ENCODE measurements around the gene PARD3B. TPM values are rescaled to one million over a fixed set of nuclear protein-coding genes. Genes with fewer than 3 reads are reported as not detected.

Gene PARD3B
- total and polyA plus RNA-seq, 2 experiments from 2014 or later, result 3.5 to 4.4 TPM

GRCh38 chr2:204896146-204896545 lies 350.9 kb downstream of the PARD3B start:
- Mint-ChIP-seq H3K4me3 (no peak overlapping the region), H3K27me3 (ENCODE audit: insufficient read depth, low read depth, poor library complexity) (peaks cover 2% of the 10 kb centered on the region), H3K9me3 (peaks cover 9% of the 10 kb centered on the region; the same call in 2 of the 3 replicates), H3K4me1 (no peaks in the 10 kb centered on the region), H3K27ac (no peak overlapping the region), H3K36me3 (ENCODE audit: low read depth) (peaks cover 2% of the 10 kb centered on the region; the same call in 1 of the 3 replicates)
- DNase-seq (ENCODE audit: low spot score) (no peak), ATAC-seq (no peak)
- no peaks in the 10 kb centered on the region for H3K27me3 ChIP-seq (ENCODE audit: insufficient read depth)
- H3K4me1 ChIP-seq (ENCODE audit: insufficient read depth), result no peaks in the 10 kb centered on the region
- no peak overlapping the region for H3K4me3 ChIP-seq
- H4K20me1 ChIP-seq (replicated peaks; ENCODE audit: insufficient read depth), result no peaks in the 10 kb centered on the region
- no peaks in the 10 kb centered on the region for H3F3A ChIP-seq (replicated peaks; ENCODE audit: low read depth)
- no peak overlapping the region for H3K4me2 ChIP-seq
- no peak overlapping the region for H2AFZ ChIP-seq
- H3K79me2 ChIP-seq (replicated peaks; ENCODE audit: insufficient read depth), result no peaks in the 10 kb centered on the region
- no peaks in the 10 kb centered on the region for H3K36me3 ChIP-seq (ENCODE audit: insufficient read depth)
- TF ChIP-seq ETS1 (IDR thresholded peaks at IDR 0.05) (no peak), EZH2phosphoT487 (IDR thresholded peaks at IDR 0.05; ENCODE audit: unreplicated experiment) (no peak), ZNF331 (CRISPR knock-in tag; IDR thresholded peaks at IDR 0.05; ENCODE audit: low read depth) (no peak), NANOG (IDR thresholded peaks at IDR 0.05; ENCODE audit: borderline replicate concordance) (no peak)
- no peak overlapping the region for H3K27ac ChIP-seq (ENCODE audit: low read depth)
- H3K9me2 ChIP-seq (ENCODE audit: insufficient read depth), result no peaks in the 10 kb centered on the region

- ATAC-seq, result no peak
- no peaks in the 10 kb centered on the region for H3K36me3 ChIP-seq (ENCODE audit: insufficient read depth)
These were observed 352.3 kb downstream of the PARD3B start for GRCh38 chr2:204897561-204897960.

GRCh38 chr2:204898928-204899640 lies 353.8 kb downstream of the PARD3B start:
- Histone ChIP-seq H3K27ac (ENCODE audit: low read depth) (no peak overlapping the region), H3K27me3 (ENCODE audit: insufficient read depth) (no peaks in the 10 kb centered on the region), H3K4me3 (no peak overlapping the region), H3F3A (replicated peaks; ENCODE audit: low read depth) (no peaks in the 10 kb centered on the region), H4K20me1 (replicated peaks; ENCODE audit: insufficient read depth) (no peaks in the 10 kb centered on the region), H3K4me1 (ENCODE audit: insufficient read depth) (no peaks in the 10 kb centered on the region), H3K36me3 (ENCODE audit: insufficient read depth) (no peaks in the 10 kb centered on the region), H3K4me2 (no peak overlapping the region), H3K79me2 (replicated peaks; ENCODE audit: insufficient read depth) (no peaks in the 10 kb centered on the region), H3K9me2 (ENCODE audit: insufficient read depth) (no peaks in the 10 kb centered on the region), H2AFZ (no peak overlapping the region)
- Mint-ChIP-seq H3K27ac (no peak overlapping the region), H3K9me3 (peaks cover 9% of the 10 kb centered on the region; the same call in 2 of the 3 replicates), H3K4me3 (no peak overlapping the region), H3K4me1 (no peaks in the 10 kb centered on the region), H3K27me3 (ENCODE audit: insufficient read depth, low read depth, poor library complexity) (peaks cover 2% of the 10 kb centered on the region), H3K36me3 (ENCODE audit: low read depth) (peaks cover 2% of the 10 kb centered on the region; the same call in 1 of the 3 replicates)
- ATAC-seq (no peak), DNase-seq (ENCODE audit: low spot score) (no peak)
- no peak for TF ChIP-seq CTCF (conservative IDR thresholded peaks at IDR 0.05; ENCODE audit: low read depth in 2 of 2)
- no peak for TF ChIP-seq POLR2AphosphoS5 (IDR thresholded peaks at IDR 0.05; ENCODE audit: low read depth)
- TF ChIP-seq JUNB (IDR thresholded peaks at IDR 0.05; ENCODE audit: unreplicated experiment), result no peak
- no peak for TF ChIP-seq STAT1 (IDR thresholded peaks at IDR 0.05; ENCODE audit: unreplicated experiment)
- TF ChIP-seq ETS1 (IDR thresholded peaks at IDR 0.05), result no peak
- no peak for TF ChIP-seq REST (IDR thresholded peaks at IDR 0.05; ENCODE audit: unreplicated experiment)
- no peak for TF ChIP-seq CREB1 (CRISPR knock-in tag; IDR thresholded peaks at IDR 0.05; ENCODE audit: low read depth)
- no peak for TF ChIP-seq NANOG (IDR thresholded peaks at IDR 0.05; ENCODE audit: borderline replicate concordance)

More at GRCh38 chr2:204897561-204897960, 352.3 kb downstream of the PARD3B start:
- DNase-seq (ENCODE audit: low spot score), result no peak
- H3K27ac ChIP-seq (ENCODE audit: low read depth), result no peak overlapping the region
- no peak overlapping the region for H3K4me3 ChIP-seq
- Mint-ChIP-seq H3K36me3 (ENCODE audit: low read depth) (peaks cover 2% of the 10 kb centered on the region; the same call in 1 of the 3 replicates), H3K4me3 (no peak overlapping the region), H3K9me3 (peaks cover 9% of the 10 kb centered on the region; the same call in 2 of the 3 replicates), H3K4me1 (no peaks in the 10 kb centered on the region), H3K27ac (no peak overlapping the region), H3K27me3 (ENCODE audit: insufficient read depth, low read depth, poor library complexity) (peaks cover 2% of the 10 kb centered on the region)
- no peak overlapping the region for H2AFZ ChIP-seq
- H4K20me1 ChIP-seq (replicated peaks; ENCODE audit: insufficient read depth), result no peaks in the 10 kb centered on the region
- H3K4me2 ChIP-seq, result no peak overlapping the region
- H3K4me1 ChIP-seq (ENCODE audit: insufficient read depth), result no peaks in the 10 kb centered on the region
- TF ChIP-seq ZNF331 (CRISPR knock-in tag; IDR thresholded peaks at IDR 0.05; ENCODE audit: low read depth) (no peak), NANOG (IDR thresholded peaks at IDR 0.05; ENCODE audit: borderline replicate concordance) (no peak)
- no peaks in the 10 kb centered on the region for H3K9me2 ChIP-seq (ENCODE audit: insufficient read depth)
- H3K79me2 ChIP-seq (replicated peaks; ENCODE audit: insufficient read depth), result no peaks in the 10 kb centered on the region
- no peaks in the 10 kb centered on the region for H3F3A ChIP-seq (replicated peaks; ENCODE audit: low read depth)
- H3K27me3 ChIP-seq (ENCODE audit: insufficient read depth), result no peaks in the 10 kb centered on the region
